ENCODE measurements around the gene HOXC11. TPM values are rescaled to one million over a fixed set of nuclear protein-coding genes. Genes with fewer than 3 reads are reported as not detected.

Gene HOXC11
- total RNA-seq, 1 experiment from 2014 or later: 5.7 TPM

GRCh38 chr12:53985994-53986685 lies 13.2 kb downstream of the HOXC11 start:
- Histone ChIP-seq H3K4me1 (ENCODE audit: insufficient read depth, low read length, poor library complexity, severe bottlenecking) (peaks cover 49% of the 10 kb centered on the region), H3K27ac (ENCODE audit: low read depth, low read length, poor library complexity, severe bottlenecking) (peak overlapping the region; percentile 81), H3K36me3 (ENCODE audit: insufficient read depth, low read length, poor library complexity, severe bottlenecking) (no peaks in the 10 kb centered on the region), H3K27me3 (replicated peaks; ENCODE audit: insufficient read depth, low read depth, low read length, poor library complexity) (no peaks in the 10 kb centered on the region), H3K4me3 (ENCODE audit: low read depth, low read length, poor library complexity, severe bottlenecking) (peak overlapping the region; percentile 72), H3K9me3 (ENCODE audit: low read depth, low read length, poor library complexity, severe bottlenecking) (no peaks in the 10 kb centered on the region)
- CTCF ChIA-PET: interaction anchor here (0.7 to 3.4 kb wide), 10 partner anchors 9 to 243 kb away, joined by 3 to 32 read pairs (median 10); partner anchors contain the start of genes HOXC8 and SMUG1
- POLR2A ChIA-PET (ENCODE audit: low non-redundant PET): interaction anchor here (0.7 kb wide), 1 partner anchor 204 kb away, joined by 3 read pairs; no protein-coding TSS in a partner anchor
- no peak for DNase-seq (ENCODE audit: low spot score)
- TF ChIP-seq CTCF (conservative IDR thresholded peaks at IDR 0.05; ENCODE audit: low read depth, low read length) (no peak), EZH2 (IDR thresholded peaks at IDR 0.05; ENCODE audit: borderline replicate concordance, low read depth, low read length, poor library complexity, severe bottlenecking) (no peak)
- no TSS peak for BruUV-seq (replicated peaks)
- intact Hi-C loops (cut with micrococcal nuclease; ENCODE audit: unreplicated experiment): loop anchor here (2.0 to 10.0 kb wide), 2 partner anchors 221 to 389 kb away; no protein-coding TSS in a partner anchor

GRCh38 chr12:53986686-53987483 lies 14.0 kb downstream of the HOXC11 start:
- H3K4me3 ChIP-seq (ENCODE audit: low read depth, low read length, poor library complexity, severe bottlenecking): peak overlapping the region; percentile 72
- H3K9me3 ChIP-seq (ENCODE audit: low read depth, low read length, poor library complexity, severe bottlenecking): no peaks in the 10 kb centered on the region
- intact Hi-C loops (cut with micrococcal nuclease; ENCODE audit: unreplicated experiment): loop anchor here (10.0 kb wide), 1 partner anchor 388 kb away; no protein-coding TSS in a partner anchor
- POLR2A ChIA-PET (ENCODE audit: low non-redundant PET): no interaction called here
- no peak for TF ChIP-seq EZH2 (IDR thresholded peaks at IDR 0.05; ENCODE audit: borderline replicate concordance, low read depth, low read length, poor library complexity, severe bottlenecking)
- no peak for TF ChIP-seq CTCF (conservative IDR thresholded peaks at IDR 0.05; ENCODE audit: low read depth, low read length)
- CTCF ChIA-PET: interaction anchor here (0.7 to 3.4 kb wide), 2 partner anchors 205 to 214 kb away, joined by 8 to 32 read pairs; no protein-coding TSS in a partner anchor
- H3K27ac ChIP-seq (ENCODE audit: low read depth, low read length, poor library complexity, severe bottlenecking): peak overlapping the region; percentile 81
- no peaks in the 10 kb centered on the region for H3K27me3 ChIP-seq (replicated peaks; ENCODE audit: insufficient read depth, low read depth, low read length, poor library complexity)
- BruUV-seq (replicated peaks): TSS peak; percentile 34
- DNase-seq (ENCODE audit: low spot score): no peak
- peaks cover 56% of the 10 kb centered on the region for H3K4me1 ChIP-seq (ENCODE audit: insufficient read depth, low read length, poor library complexity, severe bottlenecking)
- no peaks in the 10 kb centered on the region for H3K36me3 ChIP-seq (ENCODE audit: insufficient read depth, low read length, poor library complexity, severe bottlenecking)

- Histone ChIP-seq H3K27ac (ENCODE audit: low read depth, low read length, poor library complexity, severe bottlenecking) (peak overlapping the region; percentile 65), H3K9me3 (ENCODE audit: low read depth, low read length, poor library complexity, severe bottlenecking) (no peaks in the 10 kb centered on the region), H3K27me3 (replicated peaks; ENCODE audit: insufficient read depth, low read depth, low read length, poor library complexity) (no peaks in the 10 kb centered on the region), H3K36me3 (ENCODE audit: insufficient read depth, low read length, poor library complexity, severe bottlenecking) (no peaks in the 10 kb centered on the region), H3K4me1 (ENCODE audit: insufficient read depth, low read length, poor library complexity, severe bottlenecking) (peaks cover 66% of the 10 kb centered on the region), H3K4me3 (ENCODE audit: low read depth, low read length, poor library complexity, severe bottlenecking) (peak overlapping the region; percentile 72)
- BruUV-seq (replicated peaks): no TSS peak
- ChIA-PET CTCF (interaction anchor here (0.7 kb wide), 1 partner anchor 250 kb away, joined by 17 read pairs; no protein-coding TSS in a partner anchor), POLR2A (ENCODE audit: low non-redundant PET) (interaction anchor here (0.6 to 0.7 kb wide), 3 partner anchors 10 to 204 kb away, joined by 5 to 9 read pairs (median 5); no protein-coding TSS in a partner anchor)
- intact Hi-C loops (cut with micrococcal nuclease; ENCODE audit: unreplicated experiment): loop anchor here (10.0 kb wide), 1 partner anchor 387 kb away; no protein-coding TSS in a partner anchor
- DNase-seq (ENCODE audit: low spot score): no peak
- TF ChIP-seq CTCF (conservative IDR thresholded peaks at IDR 0.05; ENCODE audit: low read depth, low read length) (no peak), EZH2 (IDR thresholded peaks at IDR 0.05; ENCODE audit: borderline replicate concordance, low read depth, low read length, poor library complexity, severe bottlenecking) (no peak)
Measured at GRCh38 chr12:53987787-53988230, 14.9 kb downstream of the HOXC11 start.
